ENCODE results near the gene CTNND1. TPM values are rescaled to one million over a fixed set of nuclear protein-coding genes. Genes with fewer than 3 reads are reported as not detected.
A peak's percentile ranks its signal among the peaks of the same experiment; 100 is the strongest.

The CTNND1 gene
- total and polyA plus RNA-seq, 9 of the 15 experiments (the other 6 are each of a cell fraction or from before 2014, with no cell fraction given), result 11.1 to 74.0 (median 43.3) TPM

GRCh38 chr11:57761301-57762234, at the start of gene CTNND1 (continued):
- TF ChIP-seq CHAMP1 (IDR thresholded peaks at IDR 0.05), result 0 out of 2 replicates have a peak, but pooled peaks have one; percentile 36
- TF ChIP-seq CBX3 (IDR thresholded peaks at IDR 0.05; ENCODE audit: borderline replicate concordance in 1 of 2, low read length in 2 of 2), result no peak
- TF ChIP-seq NRF1 (conservative IDR thresholded peaks at IDR 0.05 in 1 of 2, IDR thresholded peaks at IDR 0.05 in 1 of 2), result no peak
- no peak for TF ChIP-seq CHD7 (IDR thresholded peaks at IDR 0.05; ENCODE audit: low read depth, low read length)
- TF ChIP-seq WHSC1 (IDR thresholded peaks at IDR 0.05; ENCODE audit: low read length), result no peak
- TF ChIP-seq PHF8 (IDR thresholded peaks at IDR 0.05; ENCODE audit: borderline replicate concordance, low read length), result peak; percentile 75; the same call in 1 of the 2 replicates
- TF ChIP-seq HIVEP1 (CRISPR knock-in tag; IDR thresholded peaks at IDR 0.05), result no peak
- no peak for TF ChIP-seq E2F8 (IDR thresholded peaks at IDR 0.05; ENCODE audit: low read depth, partially characterized antibody)
- TF ChIP-seq CBFA2T3 (IDR thresholded peaks at IDR 0.05), result no peak
- TF ChIP-seq ZNF77 (CRISPR knock-in tag; IDR thresholded peaks at IDR 0.05), result no peak

Measured in K562 (cell line).